ENCODE data around the gene C4A.
"Not testable (repeated sequence)": the region's sequence is repeated elsewhere in the genome, so short reads cannot be mapped to it uniquely, and the experiment has no call there.

DNA sequence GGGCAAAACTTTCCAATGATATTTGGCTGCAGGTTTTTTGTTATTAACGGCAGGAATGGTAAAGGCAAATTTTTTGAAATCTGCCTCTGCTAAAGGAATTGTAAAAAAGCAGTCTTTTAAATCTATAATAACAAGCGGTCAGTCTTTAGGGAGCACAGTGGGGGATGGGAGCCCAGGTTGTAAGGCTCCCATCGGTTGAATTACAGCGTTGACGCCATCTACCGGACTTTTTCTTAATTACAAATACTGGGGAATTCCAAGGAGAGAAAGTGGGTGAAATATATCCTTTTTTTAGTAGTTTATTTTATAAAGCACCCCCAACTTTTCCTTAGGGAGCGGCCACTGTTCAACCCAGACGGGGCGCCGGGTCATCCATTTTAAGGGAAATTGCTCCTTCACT is 40.2 kb downstream of the C4A start:
- TF ChIP-seq, protein P1, sequence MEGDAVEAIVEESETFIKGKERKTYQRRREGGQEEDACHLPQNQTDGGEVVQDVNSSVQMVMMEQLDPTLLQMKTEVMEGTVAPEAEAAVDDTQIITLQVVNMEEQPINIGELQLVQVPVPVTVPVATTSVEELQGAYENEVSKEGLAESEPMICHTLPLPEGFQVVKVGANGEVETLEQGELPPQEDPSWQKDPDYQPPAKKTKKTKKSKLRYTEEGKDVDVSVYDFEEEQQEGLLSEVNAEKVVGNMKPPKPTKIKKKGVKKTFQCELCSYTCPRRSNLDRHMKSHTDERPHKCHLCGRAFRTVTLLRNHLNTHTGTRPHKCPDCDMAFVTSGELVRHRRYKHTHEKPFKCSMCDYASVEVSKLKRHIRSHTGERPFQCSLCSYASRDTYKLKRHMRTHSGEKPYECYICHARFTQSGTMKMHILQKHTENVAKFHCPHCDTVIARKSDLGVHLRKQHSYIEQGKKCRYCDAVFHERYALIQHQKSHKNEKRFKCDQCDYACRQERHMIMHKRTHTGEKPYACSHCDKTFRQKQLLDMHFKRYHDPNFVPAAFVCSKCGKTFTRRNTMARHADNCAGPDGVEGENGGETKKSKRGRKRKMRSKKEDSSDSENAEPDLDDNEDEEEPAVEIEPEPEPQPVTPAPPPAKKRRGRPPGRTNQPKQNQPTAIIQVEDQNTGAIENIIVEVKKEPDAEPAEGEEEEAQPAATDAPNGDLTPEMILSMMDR (conservative IDR thresholded peaks at IDR 0.05), result not testable (repeated sequence)
- TF ChIP-seq EZH2 (IDR thresholded peaks at IDR 0.05; ENCODE audit: low read depth), result not testable (repeated sequence)
